ENCODE results near the gene PHAF1. TPM values are rescaled to one million over a fixed set of nuclear protein-coding genes. Genes with fewer than 3 reads are reported as not detected.

The PHAF1 gene
- total and polyA plus RNA-seq, 2 of the 13 experiments (the other 11 are each of a cell fraction or from before 2014, with no cell fraction given): 48.3 to 174 TPM

- TF ChIP-seq, protein P1, sequence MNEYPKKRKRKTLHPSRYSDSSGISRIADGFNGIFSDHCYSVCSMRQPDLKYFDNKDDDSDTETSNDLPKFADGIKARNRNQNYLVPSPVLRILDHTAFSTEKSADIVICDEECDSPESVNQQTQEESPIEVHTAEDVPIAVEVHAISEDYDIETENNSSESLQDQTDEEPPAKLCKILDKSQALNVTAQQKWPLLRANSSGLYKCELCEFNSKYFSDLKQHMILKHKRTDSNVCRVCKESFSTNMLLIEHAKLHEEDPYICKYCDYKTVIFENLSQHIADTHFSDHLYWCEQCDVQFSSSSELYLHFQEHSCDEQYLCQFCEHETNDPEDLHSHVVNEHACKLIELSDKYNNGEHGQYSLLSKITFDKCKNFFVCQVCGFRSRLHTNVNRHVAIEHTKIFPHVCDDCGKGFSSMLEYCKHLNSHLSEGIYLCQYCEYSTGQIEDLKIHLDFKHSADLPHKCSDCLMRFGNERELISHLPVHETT (CRISPR knock-in tag; conservative IDR thresholded peaks at IDR 0.05): 0 out of 2 replicates have a peak, but pooled peaks have one; percentile 58
- peak; percentile 96 for TF ChIP-seq ZNF589 (CRISPR knock-in tag; conservative IDR thresholded peaks at IDR 0.05)
- TF ChIP-seq TMF1 (CRISPR knock-in tag; IDR thresholded peaks at IDR 0.05; ENCODE audit: low read depth): peak; percentile 78
- 0 out of 2 replicates have a peak, but pooled peaks have one; percentile 32 for TF ChIP-seq SMYD3 (CRISPR knock-in tag; IDR thresholded peaks at IDR 0.05)
- no peak for TF ChIP-seq HMG20B (CRISPR knock-in tag; conservative IDR thresholded peaks at IDR 0.05)
- TF ChIP-seq, protein P2, sequence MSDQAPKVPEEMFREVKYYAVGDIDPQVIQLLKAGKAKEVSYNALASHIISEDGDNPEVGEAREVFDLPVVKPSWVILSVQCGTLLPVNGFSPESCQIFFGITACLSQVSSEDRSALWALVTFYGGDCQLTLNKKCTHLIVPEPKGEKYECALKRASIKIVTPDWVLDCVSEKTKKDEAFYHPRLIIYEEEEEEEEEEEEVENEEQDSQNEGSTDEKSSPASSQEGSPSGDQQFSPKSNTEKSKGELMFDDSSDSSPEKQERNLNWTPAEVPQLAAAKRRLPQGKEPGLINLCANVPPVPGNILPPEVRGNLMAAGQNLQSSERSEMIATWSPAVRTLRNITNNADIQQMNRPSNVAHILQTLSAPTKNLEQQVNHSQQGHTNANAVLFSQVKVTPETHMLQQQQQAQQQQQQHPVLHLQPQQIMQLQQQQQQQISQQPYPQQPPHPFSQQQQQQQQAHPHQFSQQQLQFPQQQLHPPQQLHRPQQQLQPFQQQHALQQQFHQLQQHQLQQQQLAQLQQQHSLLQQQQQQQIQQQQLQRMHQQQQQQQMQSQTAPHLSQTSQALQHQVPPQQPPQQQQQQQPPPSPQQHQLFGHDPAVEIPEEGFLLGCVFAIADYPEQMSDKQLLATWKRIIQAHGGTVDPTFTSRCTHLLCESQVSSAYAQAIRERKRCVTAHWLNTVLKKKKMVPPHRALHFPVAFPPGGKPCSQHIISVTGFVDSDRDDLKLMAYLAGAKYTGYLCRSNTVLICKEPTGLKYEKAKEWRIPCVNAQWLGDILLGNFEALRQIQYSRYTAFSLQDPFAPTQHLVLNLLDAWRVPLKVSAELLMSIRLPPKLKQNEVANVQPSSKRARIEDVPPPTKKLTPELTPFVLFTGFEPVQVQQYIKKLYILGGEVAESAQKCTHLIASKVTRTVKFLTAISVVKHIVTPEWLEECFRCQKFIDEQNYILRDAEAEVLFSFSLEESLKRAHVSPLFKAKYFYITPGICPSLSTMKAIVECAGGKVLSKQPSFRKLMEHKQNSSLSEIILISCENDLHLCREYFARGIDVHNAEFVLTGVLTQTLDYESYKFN (CRISPR knock-in tag; conservative IDR thresholded peaks at IDR 0.05): peak; percentile 76
- no peak for TF ChIP-seq SUZ12 (IDR thresholded peaks at IDR 0.05; ENCODE audit: low read depth, low read length)
- peak; percentile 52; the same call in 1 of the 2 replicates for TF ChIP-seq FOXP4 (CRISPR knock-in tag; IDR thresholded peaks at IDR 0.05)
- TF ChIP-seq ZNF567 (CRISPR knock-in tag; IDR thresholded peaks at IDR 0.05; ENCODE audit: borderline replicate concordance): peak; percentile 98
- no peak for TF ChIP-seq ZNF672 (CRISPR knock-in tag; IDR thresholded peaks at IDR 0.05)
- TF ChIP-seq ZFP36 (IDR thresholded peaks at IDR 0.05; ENCODE audit: borderline replicate concordance, low read depth, low read length, partially characterized antibody): no peak
- TF ChIP-seq SOX6 (IDR thresholded peaks at IDR 0.05): no peak
- TF ChIP-seq SOX6 (CRISPR knock-in tag; IDR thresholded peaks at IDR 0.05): peak; percentile 74
- TF ChIP-seq ZNF879 (CRISPR knock-in tag; IDR thresholded peaks at IDR 0.05): peak; percentile 80; the same call in 1 of the 2 replicates
- peak; percentile 66; the same call in 1 of the 2 replicates for TF ChIP-seq ZNF614 (CRISPR knock-in tag; IDR thresholded peaks at IDR 0.05; ENCODE audit: borderline replicate concordance)
- peak; percentile 69 for TF ChIP-seq MEF2D (CRISPR knock-in tag; IDR thresholded peaks at IDR 0.05)
- TF ChIP-seq, protein P3, sequence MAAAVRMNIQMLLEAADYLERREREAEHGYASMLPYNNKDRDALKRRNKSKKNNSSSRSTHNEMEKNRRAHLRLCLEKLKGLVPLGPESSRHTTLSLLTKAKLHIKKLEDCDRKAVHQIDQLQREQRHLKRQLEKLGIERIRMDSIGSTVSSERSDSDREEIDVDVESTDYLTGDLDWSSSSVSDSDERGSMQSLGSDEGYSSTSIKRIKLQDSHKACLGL (CRISPR knock-in tag; IDR thresholded peaks at IDR 0.05): peak; percentile 93
- peak; percentile 47; the same call in 1 of the 2 replicates for TF ChIP-seq ZNF652 (CRISPR knock-in tag; IDR thresholded peaks at IDR 0.05; ENCODE audit: borderline replicate concordance, low read depth)
- no peak for TF ChIP-seq ZNF20 (CRISPR knock-in tag; IDR thresholded peaks at IDR 0.05)
- no peak for TF ChIP-seq NFRKB (IDR thresholded peaks at IDR 0.05)
- peak; percentile 90 for TF ChIP-seq ZNF883 (CRISPR knock-in tag; IDR thresholded peaks at IDR 0.05; ENCODE audit: not compliant biosample characterization)
- peak; percentile 91 for TF ChIP-seq ZMAT3 (CRISPR knock-in tag; conservative IDR thresholded peaks at IDR 0.05)
- peak; percentile 55; the same call in 1 of the 2 replicates for TF ChIP-seq ZNF552 (CRISPR knock-in tag; IDR thresholded peaks at IDR 0.05; ENCODE audit: borderline replicate concordance)
Measured at GRCh38 chr16:67173808-67174705, 64.3 kb downstream of the PHAF1 start (continued).

All from HepG2 (cell line).